Choroid plexus epithelial cell (primary cell): ENCODE data around the gene POLR2J.
"Not testable (repeated sequence)": the region's sequence is repeated elsewhere in the genome, so short reads cannot be mapped to it uniquely, and the experiment has no call there.

ENCODE experiments used
- DNase-seq: peaks from one replicate; pipeline ENCODE4 v3.0.0-alpha.2; 2010; ENCODE audit warnings: low read depth
- H3K4me3 ChIP-seq: 2 replicates; pipeline ENCODE4 v1.5.1; 2011; ENCODE audit warnings: low read depth, mild to moderate bottlenecking, control low read depth, low read length, moderate library complexity

Gene POLR2J

DNA sequence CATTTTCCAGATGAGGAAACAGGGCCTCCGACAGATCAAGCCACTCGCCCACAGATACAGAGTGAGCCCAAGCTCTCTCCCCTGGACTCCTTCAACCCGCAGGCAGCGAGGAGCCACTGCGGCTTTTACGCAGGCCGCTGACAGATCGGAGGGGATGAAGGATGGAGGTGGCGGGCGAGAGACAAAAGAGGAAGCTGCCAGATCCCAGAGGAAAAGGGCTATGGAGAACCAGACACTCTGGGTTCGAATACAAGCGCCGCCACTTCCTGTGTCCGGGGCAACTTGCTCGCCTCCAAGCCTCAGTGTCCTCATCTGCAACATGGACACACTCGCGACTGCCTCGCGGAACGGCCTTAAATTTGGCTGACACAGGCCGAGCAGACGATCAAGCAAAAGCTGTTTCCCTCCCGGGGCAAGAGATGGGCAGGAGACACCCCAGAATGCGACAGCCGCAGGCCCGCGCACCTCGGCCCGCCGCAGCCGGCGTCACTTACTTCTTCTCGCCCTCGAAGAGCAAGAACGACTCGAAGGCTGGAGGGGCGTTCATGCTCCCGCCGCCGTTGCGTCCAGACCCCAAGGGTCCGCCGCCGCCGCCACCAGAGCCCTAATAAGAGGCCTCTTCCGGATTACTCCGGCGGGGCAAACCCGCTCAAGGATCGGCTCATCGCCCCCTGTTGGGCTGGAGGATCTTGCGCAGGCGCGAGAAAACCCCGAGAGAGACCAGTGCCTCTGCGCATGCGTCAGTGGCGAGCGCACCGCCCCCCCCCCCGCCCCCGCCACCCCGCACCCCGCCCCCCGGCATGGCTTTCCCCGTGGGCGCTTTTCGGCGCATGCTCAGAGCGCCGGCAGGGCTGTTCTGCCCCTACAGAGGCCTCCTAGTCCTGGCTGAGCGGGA is at the start of gene POLR2J:
TSS of gene POLR2J (minus strand) at position 609 of the 895 bp plus-strand sequence. CDS start at position 547, 62 bp downstream.
- peak within 1 kb of the TSS; percentile 51 for H3K4me3 ChIP-seq

DNA sequence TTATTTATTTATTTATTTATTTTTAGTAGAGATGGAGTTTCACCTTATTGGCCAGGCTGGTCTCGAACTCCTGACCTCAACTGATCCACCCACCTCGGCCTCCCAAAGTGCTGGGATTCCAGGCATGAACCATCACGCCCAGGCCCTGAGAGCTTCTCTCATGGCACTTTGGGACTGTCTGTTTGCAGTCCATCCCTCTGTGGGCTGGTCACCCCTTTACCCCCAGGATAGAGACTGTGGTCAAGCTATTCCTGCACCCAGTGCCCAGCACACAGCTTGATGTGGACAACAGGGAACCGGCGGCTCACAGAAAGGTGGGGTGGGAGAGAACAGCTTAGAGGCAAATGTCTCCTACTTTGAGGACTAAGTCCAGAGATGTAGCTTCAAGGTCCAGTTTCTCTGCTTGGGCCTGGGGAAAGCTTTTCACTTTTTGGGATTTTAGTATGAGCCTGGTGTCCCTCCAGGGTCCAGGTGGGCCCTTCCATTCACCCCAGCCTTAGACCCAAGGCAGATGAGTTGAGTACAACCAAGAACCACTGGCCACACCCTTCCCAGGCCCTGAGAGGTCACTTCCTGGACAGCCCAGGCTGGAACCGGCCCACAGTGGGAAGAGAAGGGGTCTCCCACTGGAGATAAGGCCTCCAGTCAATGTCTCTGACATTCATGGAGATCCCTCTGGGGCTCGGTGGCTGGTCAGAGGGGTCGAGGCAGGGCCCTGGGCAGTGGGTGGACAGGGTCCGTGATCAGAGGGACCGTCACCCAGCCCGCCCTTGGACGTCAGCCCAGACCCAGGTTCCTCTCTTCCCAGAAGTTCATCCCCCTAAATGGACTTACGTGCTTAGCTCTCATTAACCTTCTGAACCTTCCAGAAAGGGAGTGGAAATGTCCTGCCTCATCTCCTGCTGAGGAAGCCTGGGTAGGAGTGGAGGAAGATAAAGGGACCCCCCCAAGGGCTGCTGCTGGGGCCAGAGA is 49.4 kb upstream of the POLR2J start:
- H3K4me3 ChIP-seq, DNase-seq: not testable (repeated sequence)

More for the DNA sequence above, at the start of gene POLR2J:
- peak; percentile 42 for DNase-seq

DNA sequence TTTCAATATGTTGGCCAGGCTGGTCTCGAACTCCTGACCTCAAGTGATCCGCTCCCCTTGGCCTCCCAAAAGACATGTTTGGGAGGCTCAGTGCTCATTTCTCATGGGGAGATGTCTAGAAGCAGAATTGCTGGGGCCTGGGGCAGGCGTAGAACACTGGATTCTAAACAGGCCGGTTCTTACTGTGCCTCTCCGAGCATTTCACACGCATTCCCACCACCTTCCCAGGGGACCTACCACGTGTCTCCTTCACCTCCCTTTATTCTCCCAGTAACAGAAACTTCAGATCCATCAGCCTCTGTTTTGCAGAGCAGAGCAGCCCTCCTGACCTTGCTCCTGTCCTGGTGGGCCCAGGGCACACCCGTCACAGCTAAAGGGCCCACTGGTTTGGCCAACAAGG is 48.5 kb upstream of the POLR2J start:
- not testable (repeated sequence) for H3K4me3 ChIP-seq, DNase-seq

DNA sequence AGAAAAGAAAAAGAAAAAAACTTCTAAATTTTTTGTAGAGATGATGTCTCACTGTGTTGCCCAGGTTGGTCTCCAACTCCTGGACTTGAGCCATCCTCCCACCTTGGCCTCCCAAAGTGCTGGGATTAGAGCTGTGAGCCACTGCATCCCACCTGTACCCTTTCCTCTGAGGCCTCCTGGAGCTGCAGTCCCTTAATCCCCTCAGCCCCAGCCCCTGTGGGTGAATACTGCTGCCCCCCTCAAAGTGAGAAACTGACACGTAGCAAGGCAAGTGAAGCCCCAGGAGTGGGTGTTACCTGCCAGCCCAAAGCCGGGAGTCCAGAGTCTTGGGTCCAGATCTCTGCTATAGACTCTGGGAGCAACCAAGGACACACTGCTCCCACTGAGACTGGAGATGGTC is 46.1 kb upstream of the POLR2J start:
- not testable (repeated sequence) for H3K4me3 ChIP-seq, DNase-seq

DNA sequence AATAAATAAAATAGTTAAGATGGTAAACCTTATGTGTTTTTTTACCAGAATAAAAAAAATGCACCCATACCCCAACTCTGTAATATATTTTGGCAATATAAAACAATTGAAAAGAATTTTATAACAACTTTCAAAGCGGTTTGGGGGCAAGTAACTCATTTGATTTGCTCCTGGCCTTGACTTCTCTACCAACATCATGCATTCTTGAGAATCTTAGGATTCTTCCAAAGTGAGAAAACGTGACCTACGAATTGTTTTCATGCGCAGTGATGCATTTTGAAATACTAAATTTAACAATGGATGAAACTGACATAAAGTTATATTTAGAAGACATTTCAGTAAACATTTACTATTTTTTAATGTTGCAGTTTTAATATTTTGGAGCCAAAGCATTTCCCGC is 42.1 kb upstream of the POLR2J start:
- H3K4me3 ChIP-seq, DNase-seq: not testable (repeated sequence)

DNA sequence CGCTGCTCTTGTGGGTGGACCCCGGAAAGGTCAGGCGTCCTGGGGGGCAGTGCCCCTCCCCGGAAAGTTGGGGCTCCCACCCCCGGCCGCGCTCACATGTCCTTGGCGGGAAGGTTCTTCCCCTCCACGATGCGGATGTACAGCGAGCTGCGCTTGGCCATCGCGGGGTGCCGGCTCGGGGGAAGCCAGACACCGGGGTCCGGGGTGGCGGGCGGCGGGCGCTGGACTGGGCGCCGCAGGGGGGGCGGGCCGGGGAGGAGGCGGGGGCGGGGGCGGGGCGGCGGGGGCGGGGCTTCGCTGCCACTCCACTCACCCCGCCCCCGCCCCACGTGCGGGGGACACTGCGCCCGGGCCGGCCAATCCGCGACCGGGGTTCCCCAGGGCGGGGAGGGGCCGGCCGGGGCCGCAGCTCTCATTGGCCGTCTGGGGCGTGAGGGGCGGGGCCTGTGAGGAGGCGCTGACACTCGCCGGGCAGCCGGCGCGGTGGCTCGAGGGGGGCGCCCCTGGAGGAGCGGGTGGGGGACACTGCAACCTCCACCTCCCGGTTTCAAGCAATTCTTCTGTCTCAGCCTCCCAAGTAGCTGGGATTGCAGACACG is 38.9 kb upstream of the POLR2J start, which contains the start of gene RASA4B:
TSS of gene RASA4B (minus strand) at position 228 of the 598 bp plus-strand sequence. CDS start at position 161, 67 bp downstream.
- DNase-seq, H3K4me3 ChIP-seq: not testable (repeated sequence)

DNA sequence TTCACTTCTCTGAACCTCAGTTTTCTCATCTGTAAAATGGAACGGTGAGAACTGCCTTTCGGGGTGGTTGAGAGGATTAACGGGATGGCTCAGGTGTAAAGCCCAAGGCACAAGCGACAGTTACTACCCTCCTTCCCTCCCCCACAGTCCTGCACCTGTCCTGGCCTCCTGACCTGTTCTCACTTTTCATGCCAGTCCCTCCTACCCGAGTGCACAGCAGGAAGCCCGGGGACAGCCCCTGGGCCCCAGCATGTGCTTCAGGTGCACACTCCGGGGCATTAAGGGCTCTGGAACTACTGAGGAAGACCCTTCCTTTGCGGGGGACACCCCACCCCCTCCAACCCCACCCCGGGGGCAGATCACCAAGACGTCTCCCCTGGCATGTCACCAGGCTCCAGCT is 38.2 kb upstream of the POLR2J start:
- DNase-seq, H3K4me3 ChIP-seq: not testable (repeated sequence)

DNA sequence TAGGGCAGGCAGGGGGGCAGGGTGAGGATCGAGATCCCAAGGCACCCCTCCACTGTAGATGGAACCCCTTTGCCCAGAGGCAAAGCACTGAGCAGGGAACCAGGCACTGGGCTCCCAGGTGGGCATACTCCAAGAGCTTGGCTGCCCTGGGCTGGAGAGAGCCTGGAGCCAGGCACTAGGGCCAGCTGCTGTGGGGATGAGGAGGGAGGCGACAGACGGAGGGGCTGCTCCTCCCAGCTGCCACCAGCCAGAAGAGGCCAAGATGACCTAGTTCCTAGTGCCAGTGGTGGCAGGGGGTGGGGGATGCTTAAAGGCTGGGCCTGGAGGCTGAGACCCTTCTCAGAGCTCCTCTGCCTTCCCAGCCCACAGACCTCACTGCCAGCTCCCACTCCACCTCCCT is 37.2 kb upstream of the POLR2J start:
- H3K4me3 ChIP-seq, DNase-seq: not testable (repeated sequence)

DNA sequence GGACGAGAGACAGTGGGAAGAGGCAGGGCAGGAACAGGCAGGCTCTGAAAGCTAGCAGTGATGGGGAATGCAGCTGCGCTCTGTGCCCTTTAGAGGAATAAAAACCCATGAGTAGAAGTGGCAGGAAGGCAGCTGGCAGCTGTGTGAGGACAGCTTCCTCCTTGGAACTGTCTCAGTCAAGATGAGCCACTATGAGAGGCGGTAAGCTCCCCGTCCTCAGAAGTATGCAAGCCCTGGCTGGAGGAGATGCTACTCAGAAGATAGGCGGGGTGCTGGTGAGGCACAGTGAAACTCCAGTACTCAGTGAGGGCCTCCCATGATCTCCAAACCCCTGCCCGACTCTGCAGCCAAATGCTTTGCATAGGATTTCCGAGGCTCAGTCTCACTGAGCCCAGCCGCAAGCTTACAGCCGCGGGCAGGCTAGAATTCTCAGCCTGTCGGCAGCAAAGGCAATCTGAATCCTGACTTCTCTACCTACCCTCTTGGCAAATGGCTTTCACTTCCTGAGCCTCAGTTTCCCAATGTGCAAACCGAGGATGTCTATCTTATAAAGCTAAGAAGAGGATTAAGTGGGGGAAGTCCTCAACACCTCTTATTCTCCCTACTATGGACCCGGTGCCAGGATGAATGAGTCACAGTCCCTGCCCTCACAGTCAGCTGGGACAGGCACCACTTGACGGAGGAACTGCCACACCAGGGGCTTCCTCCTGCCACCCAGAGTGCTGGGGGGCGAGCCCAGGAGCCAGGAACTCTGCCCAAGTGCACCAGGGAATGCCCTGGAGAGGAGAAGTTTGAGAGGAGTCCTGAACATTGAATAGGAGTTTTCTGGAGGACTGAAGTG is 36.4 kb upstream of the POLR2J start:
- not testable (repeated sequence) for H3K4me3 ChIP-seq, DNase-seq

DNA sequence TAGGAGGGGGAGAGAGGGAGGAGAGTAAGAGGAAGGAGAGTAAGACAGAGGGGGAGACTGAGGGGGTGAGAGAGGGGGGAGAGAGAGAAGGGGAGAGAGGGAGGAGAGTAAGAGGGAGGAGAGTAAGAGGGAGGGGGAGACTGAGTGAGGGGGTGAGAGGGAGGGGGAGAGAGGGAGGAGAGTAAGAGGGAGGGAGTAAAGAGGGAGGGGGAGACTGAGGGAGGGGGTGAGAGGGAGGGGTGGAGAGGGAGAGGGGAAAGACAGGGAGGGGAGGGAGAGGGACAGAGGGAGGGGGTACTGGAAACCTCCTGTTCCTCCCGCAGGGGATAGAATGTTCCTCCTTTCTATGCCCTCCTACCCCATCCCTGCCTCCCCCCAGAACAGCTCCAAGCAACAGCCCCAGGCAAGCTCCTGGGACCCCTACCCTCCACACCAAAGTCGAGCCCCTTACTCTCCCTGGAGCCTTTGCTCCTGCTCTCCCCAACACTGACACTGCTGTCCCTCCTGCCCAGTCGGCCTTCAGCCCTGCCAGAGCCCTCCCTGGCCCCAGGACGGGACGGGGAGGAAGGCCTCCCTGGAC is 34.0 kb upstream of the POLR2J start:
- DNase-seq = peak; percentile 28
- H3K4me3 ChIP-seq = not testable (repeated sequence)

DNA sequence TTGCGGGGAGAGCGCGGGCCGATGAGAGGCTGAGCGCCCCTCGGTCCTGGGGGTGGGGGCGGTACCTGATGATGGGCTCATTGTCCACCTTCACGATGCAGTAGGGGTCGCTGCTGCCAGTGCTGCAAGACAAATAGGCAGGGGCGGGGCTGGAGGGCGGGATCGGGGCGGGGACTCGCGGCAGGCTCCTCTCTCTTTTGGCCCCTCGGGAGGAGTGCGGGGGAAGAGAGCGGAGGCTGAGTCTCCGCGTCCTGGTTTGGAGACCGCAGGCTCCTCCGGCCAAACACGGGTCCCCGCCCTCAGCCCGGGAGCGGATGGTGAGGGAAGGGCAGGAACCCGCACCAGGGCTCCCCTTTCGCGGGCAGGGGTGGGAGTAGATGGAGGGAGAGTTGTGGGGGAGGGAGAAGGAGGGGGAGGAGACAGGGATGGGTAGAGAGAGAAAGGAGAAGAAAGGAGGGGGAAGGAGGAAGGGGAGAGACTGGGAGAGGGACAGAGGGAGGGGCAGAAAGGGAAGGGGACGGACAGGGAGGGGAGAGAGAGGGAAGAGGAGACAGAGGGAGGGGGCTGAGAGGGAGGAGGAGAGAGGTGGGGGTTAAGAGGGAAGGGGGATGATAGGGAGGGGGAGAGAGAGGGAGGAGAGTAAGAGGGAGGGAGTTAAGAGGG is 33.3 kb upstream of the POLR2J start:
- H3K4me3 ChIP-seq, DNase-seq: not testable (repeated sequence)

DNA sequence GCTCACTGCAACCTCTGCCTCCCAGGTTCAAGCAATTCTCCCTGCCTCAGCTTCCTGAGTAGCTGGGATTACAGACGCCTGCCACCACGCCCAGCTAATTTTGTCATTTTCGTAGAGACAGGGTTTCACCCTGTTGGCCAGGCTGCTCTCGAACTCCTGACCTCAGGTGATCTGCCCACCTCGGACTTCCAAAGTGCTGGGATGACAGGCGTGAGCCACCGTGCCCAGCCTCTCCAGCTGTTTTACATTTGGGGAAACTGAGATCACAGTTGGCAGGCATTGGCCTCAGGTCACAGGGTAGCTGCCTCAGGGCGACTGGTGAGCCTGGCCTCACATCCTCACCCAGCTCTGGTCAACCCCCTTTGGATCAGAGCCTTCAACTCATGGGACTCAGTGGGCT is 31.9 kb upstream of the POLR2J start:
- not testable (repeated sequence) for DNase-seq, H3K4me3 ChIP-seq

DNA sequence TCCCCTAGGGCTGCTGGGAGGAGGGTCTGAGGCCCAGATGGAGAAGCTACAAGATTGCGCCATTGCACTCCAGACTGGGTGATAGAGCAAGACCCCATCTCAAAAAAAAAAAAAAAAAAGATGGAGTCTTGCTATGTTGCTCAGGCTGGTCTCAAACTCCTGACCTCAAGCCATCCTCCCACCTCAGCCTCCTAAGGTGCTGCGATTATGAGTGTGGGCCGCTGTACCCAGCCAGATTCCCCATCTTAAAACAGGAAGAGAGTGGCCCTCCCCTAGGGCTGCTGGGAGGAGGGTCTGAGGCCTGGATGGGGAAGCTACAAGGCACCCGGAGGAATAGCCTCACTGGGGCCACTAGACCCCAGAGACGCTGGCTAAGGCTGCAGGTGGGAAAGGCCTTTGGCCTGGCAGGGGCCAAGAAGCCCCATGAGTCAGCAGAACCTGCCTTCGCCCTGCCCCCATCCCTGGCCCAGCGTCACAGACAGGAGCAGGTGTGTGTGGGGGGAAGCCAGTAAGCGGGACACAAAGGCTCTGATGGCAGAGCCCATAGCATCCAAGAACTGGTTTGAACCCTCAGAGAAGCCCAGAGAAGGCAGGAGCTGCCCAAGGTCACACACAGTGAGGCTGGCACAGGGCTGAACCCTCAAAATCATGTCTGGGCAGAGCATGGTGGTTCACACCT is 28.8 kb upstream of the POLR2J start:
- not testable (repeated sequence) for H3K4me3 ChIP-seq, DNase-seq

DNA sequence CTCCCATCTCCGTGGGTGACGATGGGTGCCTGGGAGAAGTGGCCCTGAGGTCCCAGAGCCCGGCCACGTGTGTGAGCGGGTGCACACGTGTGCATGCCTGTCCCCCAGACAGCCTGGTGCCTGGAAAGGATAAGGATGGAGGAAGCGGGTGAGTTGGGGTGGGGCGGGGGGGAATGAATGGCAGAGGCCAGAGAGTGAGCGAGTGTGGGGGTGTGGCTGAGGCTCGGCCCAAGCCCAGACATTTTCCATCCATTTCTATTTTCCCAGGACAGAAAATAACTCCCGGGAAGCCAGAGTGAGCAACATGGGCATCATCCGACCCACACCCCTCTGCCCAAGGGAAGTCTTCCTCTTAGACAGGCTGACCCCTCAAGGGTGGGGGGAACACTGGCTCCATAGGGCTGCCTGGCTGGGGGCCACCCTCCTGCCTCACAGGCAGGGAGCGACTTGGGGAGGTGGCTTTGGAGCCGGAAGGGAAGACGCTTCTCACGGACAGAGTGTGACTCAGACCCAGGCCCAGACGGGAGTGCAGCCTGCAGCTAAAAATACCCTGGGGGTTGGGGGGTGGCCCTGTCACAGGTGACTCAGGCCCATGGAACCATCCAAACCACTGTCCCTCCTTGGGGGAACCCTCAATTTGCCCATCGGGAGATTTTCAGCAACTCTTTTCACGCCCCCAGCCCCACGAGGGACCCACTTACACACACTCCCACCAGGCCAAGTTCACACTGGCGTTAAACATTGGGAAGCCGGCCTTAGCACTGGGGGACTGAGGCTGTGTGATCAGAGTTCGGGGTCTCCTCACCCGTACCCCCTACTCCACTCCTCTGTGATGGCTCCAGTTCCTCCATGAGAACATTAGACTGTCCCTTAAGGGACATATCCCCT is 26.8 kb upstream of the POLR2J start:
- not testable (repeated sequence) for DNase-seq, H3K4me3 ChIP-seq

DNA sequence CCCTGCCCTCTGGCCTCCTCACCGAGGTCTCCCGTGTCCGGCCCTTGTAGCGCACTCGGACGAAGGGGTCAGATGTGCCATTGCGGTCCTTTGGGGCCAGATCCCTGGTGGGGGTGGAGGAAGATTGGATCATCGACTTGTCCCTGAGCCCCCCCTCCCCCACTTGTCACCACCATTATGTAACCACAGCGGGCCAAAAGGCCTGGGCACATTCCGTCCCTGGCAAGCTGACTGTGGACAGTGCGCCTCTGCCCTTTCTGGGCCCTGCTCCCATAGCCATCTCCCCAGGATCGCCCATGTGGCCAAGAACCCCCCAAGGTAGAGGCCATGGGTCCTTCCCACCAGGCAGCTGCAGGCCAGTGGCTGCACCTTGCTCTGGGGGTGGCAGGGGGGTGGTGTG is 24.4 kb upstream of the POLR2J start:
- not testable (repeated sequence) for DNase-seq

DNA sequence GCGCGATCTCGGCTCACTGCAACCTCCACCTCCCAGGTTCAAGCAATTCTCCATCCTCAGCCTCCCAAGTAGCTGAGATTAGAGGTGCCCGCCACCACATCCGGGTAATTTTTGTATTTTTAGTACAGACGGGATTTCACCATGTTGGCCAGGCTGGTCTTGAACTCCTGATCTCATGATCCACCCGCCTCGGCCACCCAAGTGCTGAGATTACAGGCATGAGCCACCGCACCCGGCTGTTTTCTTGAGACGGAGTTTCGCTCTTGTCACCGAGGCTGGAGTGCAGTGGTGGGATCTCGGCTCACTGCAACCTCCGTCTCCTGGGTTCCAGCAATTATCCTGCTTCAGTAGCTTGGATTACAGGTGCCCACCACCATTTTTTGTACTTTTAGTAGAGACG is 19.6 kb upstream of the POLR2J start:
- not testable (repeated sequence) for DNase-seq, H3K4me3 ChIP-seq

More for the DNA sequence above, 24.4 kb upstream of the POLR2J start:
- not testable (repeated sequence) for H3K4me3 ChIP-seq
